ENCODE measurements around the gene LRRC28.

- TF ChIP-seq, protein P1, sequence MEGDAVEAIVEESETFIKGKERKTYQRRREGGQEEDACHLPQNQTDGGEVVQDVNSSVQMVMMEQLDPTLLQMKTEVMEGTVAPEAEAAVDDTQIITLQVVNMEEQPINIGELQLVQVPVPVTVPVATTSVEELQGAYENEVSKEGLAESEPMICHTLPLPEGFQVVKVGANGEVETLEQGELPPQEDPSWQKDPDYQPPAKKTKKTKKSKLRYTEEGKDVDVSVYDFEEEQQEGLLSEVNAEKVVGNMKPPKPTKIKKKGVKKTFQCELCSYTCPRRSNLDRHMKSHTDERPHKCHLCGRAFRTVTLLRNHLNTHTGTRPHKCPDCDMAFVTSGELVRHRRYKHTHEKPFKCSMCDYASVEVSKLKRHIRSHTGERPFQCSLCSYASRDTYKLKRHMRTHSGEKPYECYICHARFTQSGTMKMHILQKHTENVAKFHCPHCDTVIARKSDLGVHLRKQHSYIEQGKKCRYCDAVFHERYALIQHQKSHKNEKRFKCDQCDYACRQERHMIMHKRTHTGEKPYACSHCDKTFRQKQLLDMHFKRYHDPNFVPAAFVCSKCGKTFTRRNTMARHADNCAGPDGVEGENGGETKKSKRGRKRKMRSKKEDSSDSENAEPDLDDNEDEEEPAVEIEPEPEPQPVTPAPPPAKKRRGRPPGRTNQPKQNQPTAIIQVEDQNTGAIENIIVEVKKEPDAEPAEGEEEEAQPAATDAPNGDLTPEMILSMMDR (IDR thresholded peaks at IDR 0.05): no peak
- TF ChIP-seq EZH2 (IDR thresholded peaks at IDR 0.05; ENCODE audit: borderline replicate concordance, insufficient read depth, low read depth, low read length, poor library complexity, severe bottlenecking): no peak
Measured at GRCh38 chr15:99433757-99434450, 182.6 kb downstream of the LRRC28 start.
